HT-29 (cell line): Measurements from ENCODE around the gene SCYGR4. TPM values are rescaled to one million over a fixed set of nuclear protein-coding genes. Genes with fewer than 3 reads are reported as not detected.
"Not testable (repeated sequence)": the region's sequence is repeated elsewhere in the genome, so short reads cannot be mapped to it uniquely, and the experiment has no call there.

Source experiments
- DNase-seq: peaks from one replicate; pipeline ENCODE4 v3.0.0-alpha.2; 2015; ENCODE audit warnings: low spot score
- total RNA-seq: library from RNA; depleted of rRNA; stranded (reverse); fragments of >200 nt; shearing (Covaris generic); gene quantifications from 2 replicates; pipeline ENCODE4 v1.2.3, GENCODE V29; 2014; rRNA removed

SCYGR4 gene, protein sequence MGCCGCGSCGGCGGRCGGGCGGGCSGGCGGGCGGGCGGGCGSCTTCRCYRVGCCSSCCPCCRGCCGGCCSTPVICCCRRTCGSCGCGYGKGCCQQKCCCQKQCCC
- total RNA-seq = not detected in 2 replicates

DNA sequence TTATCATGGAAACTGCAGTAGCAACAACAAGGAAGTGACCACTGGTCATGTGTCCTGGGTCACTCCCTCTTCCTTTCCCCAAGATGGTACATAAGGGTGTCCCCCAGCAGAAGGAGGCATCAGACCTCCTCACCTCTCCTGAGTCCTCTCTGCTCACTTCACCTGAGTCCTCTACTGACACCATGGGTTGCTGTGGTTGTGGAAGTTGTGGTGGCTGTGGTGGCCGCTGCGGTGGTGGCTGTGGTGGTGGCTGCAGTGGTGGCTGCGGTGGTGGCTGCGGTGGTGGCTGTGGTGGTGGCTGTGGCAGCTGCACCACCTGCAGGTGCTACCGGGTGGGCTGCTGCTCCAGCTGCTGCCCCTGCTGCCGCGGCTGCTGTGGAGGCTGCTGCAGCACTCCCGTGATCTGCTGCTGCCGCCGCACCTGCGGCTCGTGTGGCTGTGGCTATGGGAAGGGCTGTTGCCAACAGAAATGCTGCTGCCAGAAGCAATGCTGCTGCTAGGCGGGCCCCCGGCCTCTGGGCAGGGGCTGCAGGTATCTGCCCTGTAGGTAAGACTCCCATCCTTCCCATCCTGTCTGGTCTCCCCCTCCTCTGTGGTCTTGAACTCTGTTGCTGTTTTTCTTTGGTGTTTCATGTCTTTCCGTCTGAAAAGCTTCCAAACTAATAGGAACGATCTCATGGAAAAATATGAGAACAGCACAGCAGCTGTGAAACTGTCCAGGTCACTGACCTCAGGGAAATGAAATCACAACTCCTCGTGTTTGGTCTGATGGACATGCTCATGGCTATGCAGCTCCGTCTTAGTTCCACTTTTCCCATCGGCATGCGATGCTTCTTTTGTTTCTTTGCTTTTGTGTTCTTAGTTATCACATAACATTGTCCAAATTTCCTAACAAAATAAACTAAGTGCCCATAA lies at the start of gene SCYGR4:
Gene SCYGR4 (plus strand): TSS at position 183 of the 915 bp plus-strand sequence. CDS start 0 bp downstream, at position 183.
- DNase-seq = no peak

DNA sequence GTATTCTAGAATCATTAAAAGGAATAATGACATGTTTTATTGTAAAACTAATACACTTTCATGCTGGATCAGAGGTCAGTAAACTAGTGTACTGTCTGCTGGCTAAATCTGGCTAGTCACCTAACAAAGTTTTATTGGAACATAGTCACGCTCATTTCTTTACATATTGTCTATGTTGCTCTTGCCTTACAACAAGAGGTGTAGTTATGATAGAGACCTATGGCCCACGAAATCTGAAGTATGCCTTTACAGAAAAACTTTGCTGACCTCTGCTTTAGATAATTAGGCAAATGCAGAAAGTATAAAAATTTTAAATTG lies 48.5 kb upstream of the SCYGR4 start:
- DNase-seq = no peak

DNA sequence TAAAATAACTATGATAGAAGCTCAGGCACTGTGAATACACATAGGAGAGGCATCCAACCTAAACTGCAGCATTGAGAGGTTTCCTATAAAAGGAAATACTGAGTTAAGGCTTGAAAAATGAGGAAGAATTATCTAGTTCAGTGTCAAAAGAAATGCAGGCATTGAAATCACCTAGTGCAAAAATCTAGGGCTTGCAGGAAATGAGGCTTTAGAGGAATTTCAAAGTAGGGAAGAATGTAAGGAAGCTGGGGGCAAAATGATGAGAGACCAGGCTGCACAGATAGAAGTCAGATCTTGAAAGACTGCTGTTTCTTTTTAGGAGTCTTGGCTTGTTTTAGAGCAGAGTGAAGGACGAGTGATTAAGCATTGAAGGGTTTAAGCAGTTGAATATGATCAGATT lies 46.7 kb upstream of the SCYGR4 start:
- no peak for DNase-seq

DNA sequence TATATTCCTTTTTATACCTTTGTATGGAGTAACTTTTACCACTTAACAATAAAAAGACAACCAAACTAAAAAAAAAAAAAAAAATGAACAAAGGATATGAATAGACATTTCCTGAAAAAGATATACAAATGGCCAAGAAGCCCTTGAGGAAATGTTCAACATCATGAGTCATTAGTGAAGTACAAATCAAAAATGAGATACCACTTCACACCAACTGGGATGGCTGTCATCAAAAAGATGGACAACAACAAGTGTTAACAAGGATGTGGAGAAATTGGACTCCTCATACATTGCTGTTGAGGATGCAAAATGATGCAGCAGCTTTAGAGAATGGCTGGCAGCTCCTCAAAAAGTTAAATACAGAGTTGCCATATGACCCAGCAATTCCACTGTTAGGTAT lies 41.2 kb upstream of the SCYGR4 start:
- DNase-seq = no peak

DNA sequence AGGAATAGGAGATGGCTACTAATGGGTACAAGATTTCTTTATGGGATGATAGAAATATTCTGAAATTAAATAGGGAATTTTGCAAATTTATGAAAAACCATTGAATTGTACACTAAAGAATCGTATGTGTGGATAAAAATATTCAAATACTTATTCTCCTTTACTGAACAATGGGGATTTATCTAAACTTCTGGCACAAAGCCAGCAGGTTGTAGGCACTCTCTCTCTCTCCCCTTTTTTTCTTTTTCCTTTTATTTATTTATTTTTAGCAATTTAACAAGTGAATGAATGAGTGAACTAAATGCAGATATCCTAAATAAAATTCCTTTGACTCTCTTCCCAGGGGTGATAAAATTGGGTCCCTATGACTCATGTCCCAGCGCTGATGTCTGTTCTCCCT lies 40.5 kb upstream of the SCYGR4 start:
- no peak for DNase-seq

DNA sequence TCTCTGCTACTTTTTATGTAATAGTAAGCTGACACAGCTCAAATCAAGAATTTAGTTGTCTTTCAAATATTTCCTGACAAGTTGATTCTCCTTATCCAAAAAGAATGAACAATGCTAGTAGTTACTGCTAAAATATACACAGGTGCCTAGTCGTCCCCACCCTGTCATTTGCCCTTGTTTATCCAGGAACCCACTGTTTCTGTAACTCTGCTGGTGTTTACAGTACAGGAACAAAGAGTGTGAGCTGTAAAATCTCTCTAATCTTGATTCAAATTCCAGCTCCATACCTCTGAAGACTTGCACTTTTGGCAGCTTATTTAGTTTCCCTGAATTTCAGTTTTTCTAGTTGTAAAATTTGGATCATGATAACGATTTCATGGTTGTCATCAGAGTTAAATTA lies 39.7 kb upstream of the SCYGR4 start:
- no peak for DNase-seq

DNA sequence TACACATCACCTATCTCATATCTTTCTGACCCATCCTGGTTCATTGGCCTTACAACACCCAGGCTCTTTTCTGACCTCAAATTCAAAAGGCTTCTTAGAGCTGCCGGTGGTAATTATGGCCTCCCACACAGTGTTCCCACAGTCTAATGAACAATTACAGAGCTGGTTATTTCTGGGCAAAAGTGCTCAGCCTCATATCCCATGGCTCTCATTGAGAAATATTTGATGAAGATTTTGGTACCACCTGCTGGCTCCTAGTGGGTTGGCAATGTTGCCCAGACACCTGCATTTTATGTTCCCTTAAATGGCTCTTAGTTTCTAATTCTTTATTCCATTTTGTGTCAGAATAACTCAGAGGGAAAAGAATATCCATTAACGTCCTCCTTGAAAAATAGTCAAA lies 38.7 kb upstream of the SCYGR4 start:
- DNase-seq = peak; percentile 30

DNA sequence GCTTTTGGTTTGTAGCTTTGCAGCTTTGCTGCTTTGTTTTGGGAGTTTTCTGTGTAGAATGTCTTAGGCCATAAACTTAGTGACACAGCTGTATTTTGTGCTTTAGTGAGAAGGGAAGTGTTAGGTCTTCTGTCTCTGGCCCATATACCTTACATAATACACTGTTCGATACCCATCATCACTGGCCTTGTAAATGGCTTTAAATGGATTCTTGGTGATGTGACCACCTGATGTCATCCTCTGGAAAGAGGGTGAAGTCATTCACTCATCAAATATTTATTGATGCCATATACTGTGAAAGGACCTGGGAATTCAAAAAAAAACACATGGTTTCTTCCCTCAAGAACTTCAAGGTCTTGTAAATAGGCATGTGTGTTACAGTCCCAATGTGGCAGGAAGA lies 37.5 kb upstream of the SCYGR4 start:
- DNase-seq = no peak

DNA sequence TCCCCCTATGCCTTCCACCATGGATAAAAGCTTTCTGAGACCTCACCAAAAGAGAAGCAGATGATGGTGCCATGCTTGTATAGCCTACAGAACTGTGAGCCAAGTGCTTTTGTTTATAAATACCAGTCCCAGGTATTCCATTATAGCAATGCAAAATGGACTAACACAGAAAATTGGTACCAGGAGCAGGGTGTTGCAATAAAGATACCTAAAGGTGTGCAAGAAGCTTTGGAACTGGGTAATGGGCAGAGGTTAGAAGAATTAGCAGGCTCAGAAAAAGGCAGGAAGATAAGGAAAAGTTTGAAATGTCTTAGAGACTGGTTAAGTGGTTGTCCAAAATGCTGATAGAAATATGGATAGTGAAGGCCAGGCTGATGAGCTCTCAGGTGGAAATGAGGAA lies 34.9 kb upstream of the SCYGR4 start:
- DNase-seq = no peak

DNA sequence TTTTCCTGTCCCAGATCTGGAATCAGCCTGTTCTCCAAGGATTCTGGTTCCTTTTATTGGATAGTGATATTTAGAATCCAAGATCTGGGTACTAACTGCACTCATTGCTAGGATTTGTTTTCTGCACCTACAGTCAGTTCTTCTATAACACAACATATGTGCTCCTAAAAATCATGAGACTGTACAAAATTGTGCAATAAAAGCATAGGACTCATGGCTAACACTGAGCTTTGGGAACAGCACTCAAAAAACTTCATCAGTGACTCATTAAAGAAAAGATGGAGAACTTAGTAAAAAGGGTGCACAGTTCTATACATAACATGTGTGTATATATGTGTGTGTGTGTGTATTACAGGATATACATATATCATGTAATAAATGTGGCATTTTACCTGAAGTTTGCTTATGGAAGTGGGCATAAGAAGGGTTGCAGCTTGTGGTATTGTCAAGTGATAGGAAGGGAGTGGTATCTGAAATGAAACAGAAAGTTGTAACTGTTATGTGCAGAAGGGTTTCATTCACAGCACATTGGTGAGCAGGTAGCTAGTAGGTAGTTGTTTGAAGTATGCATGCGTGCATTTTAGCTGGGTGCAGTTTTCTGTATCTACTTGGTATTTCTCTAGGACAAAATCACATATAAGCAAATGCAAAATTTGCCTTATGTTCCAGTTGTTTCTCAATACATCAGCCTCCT lies 24.5 kb upstream of the SCYGR4 start:
- DNase-seq = no peak

DNA sequence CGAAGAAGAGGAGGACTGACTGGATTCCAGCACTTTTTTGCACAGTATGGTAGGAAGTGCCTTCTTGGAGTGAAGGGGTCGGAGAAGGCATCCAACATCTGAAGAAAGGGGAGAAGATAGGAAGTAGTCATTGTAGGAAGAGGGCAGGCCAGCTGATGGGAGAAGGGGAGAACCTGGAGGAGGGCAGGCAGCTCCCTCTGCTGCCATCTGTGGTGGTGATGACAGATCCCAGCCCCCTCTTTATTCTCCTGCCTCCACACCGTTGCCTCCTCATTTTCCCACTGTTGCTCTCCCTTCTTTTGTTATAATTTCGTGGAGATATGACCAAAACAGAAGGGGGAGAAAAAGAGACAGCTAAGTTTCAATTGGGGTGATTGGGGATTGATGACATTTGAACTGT lies 21.5 kb upstream of the SCYGR4 start:
- DNase-seq = no peak

DNA sequence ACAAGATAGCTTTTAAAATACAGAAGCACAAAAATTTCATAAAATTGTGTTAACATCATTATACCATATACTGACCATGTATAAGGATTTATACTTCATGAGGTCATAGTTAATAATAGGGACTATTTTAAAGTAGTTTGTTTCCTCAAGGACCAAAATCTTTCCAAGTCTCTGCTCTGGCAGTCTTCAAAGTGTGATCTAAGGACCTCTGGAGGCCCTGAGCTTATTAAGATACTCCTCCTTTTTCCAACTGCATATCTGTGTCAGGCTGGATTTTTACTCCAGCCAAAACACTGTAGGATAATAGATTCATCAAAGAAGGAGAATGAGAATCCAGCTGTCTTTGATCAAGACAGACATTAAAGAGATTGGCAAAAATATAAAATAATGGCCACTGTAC lies 20.3 kb upstream of the SCYGR4 start:
- DNase-seq = no peak

DNA sequence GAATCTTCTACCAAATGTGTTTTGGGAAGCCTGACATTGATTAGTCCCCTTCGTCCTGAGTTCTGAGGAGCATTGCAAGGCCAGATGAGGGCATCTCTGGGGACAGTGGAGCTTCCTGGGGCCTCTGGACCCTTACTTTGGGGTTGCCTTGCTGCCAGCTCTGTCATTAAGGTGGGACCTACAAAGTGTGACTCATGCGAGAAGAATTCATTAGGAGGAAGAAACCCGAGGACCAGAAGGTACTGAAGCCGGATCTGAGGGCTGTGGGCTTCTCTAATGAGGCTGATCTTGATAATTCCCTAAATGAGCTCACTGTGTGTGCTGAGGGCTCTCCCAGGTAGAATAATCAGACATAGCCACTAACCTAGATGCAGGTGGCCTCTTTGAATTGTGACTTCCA lies 19.3 kb upstream of the SCYGR4 start:
- no peak for DNase-seq

DNA sequence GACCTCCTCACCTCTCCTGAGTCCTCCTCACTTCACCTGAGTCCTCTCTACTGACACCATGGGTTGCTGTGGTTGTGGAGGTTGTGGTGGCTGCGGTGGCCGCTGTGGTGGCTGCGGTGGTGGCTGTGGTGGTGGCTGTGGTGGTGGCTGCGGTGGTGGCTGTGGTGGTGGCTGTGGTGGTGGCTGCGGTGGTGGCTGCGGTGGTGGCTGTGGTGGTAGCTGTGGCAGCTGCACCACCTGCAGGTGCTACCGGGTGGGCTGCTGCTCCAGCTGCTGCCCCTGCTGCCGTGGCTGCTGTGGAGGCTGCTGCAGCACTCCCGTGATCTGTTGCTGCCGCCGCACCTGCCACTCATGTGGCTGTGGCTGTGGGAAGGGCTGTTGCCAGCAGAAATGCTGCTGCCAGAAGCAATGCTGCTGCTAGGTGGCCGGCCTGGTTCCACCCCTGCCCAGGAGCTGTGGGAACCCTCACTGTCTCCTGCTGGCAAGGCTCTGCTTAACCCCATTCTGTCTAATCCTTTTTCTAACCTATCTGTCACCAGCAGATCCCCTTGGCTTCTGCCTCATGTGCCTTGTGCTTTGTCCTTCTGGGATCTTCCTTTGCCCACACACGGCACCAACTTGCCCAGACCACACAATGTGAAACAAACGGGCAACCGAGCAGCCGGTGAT lies 18.3 kb upstream of the SCYGR4 start, which contains the start of gene SCYGR2:
Gene SCYGR2 (plus strand): TSS at position 59 of the 669 bp plus-strand sequence. CDS start 0 bp downstream, at position 59.
- not testable (repeated sequence) for DNase-seq

DNA sequence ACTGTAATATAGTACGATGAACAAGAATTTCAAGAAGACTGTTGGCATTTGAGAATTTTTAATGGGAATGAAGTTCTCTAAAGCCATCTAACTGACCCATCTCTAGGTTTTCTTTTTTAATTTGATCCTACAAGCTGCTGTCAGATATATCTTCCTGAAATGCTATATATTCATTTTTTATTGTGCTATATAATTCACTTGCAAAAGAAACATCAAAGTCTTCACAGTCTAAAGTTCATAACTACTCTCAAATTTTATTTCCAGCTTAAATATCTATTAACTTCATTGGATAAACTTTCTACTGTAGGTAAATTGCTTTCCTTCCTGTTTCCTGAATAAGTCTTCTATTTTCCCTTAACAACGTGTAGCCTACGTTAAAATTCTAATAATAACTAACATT lies 14.9 kb upstream of the SCYGR4 start:
- DNase-seq = no peak

DNA sequence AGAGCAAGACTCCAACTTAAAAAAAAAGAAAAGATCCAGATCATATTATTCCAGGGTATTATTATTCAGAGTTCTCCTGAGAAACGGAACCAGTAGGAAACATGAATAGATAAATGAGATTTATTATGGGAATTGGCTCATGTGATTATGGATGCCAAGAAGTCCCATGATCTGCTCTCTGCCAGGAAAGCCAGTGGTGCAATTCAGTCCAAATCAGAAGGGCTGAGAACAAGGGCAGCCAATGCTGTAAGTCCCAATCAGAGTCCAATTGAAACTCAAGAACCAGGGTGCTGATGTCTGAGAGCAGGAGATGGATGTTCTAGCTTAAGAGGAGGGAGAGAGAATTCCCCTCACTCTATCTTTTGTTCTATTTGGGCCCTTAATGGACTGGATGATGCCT lies 10.8 kb upstream of the SCYGR4 start:
- no peak for DNase-seq

DNA sequence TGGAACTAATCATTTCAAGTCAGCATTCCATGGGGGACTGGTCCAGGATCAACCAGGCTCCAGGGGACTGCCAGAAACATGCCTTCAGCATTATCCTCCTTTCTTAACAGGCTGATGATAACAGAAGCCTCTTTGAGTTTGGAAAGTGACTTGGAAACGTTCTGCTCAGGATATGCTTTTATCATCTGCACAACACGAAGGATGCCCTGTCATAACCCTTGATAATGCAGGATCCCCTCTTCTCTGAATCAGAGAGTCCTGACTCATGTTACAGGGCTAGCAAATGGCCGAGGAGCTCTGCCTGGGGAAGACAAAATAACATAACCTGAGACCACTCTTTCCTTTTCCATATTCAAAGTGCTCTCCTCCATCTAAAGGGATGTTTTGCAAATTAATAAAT lies 9.4 kb upstream of the SCYGR4 start:
- DNase-seq = no peak

DNA sequence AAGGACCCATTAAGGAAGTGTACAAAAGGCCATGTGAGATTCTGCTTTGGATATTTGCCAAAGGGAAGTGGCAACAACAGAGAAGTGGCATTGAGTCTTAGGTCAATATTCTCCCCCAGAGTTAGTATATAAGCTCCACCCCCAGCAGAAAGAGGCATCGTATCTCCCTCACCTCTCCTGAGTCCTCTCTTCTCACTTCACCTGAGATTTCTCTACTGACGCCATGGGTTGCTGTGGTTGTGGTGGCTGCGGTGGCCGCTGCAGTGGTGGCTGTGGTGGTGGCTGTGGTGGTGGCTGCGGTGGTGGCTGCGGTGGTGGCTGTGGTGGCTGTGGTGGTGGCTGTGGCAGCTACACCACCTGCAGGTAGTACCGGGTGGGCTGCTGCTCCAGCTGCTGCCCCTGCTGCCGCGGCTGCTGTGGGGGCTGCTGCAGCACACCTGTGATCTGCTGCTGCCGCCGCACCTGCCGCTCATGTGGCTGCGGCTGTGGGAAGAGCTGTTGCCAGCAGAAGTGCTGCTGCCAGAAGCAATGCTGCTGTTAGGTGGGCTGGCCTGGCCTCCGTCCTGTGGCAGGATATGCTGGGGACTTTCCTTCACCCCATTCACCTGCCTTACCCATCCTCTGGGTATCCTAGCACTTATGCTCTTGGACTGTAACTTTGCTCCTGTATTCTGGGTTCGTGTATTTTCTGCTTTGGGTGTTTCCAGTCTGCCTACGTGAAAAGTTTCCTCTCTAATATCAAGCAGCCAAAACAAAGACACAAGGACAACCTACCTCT lies 8.5 kb upstream of the SCYGR4 start:
- DNase-seq = no peak

DNA sequence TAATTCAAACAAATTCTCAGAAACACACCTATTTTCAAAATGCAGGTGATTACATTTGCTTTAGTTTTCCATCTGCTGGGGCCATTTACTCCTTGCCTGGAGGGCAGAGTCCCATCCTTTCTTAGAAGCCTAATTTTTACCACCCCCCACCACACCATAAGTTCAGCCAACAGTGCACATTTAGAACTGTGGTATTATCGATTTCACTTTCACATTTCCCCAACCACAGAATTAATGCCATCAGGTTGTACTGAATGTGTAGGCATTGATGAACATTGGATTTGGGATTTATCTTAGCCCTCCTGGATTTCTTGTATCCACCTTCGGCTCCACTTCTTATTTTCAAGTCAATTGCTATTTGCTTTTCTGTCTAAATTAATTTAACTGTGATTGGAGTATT lies 7.2 kb upstream of the SCYGR4 start:
- DNase-seq = no peak

DNA sequence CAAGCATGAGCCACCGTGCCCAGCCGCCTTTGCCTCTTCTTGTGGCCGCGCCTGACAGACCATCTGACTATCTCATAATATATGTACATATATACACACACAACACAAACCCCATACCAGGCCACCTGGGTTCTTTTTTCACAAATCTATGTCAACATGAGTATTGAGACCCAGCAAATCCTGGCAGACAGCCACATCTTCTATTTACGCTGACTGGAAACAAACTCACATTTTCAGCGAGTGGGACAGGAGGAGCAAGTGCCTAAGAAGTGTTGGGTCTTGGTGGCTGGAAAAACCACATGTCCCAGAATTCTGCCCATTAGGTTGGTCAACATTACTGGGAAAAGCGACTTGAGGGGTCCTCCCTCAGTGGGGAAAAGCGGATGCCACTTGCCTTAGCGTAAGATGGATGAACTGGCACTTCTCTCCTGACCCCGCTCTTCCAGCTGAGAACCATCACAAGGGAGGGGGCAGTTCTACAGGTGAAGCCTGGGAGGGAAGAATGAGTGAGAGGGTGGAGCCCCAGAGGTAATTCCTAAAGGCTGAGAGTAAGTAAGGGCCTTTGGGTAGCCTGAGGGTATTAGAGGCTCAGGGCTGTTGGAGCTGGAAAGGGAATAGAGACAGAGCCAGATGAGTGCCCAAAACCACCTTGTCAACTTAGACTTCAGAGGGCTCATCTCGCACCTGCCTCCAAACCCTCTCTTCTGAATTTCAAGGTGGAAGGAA lies 4.6 kb upstream of the SCYGR4 start:
- no peak for DNase-seq

DNA sequence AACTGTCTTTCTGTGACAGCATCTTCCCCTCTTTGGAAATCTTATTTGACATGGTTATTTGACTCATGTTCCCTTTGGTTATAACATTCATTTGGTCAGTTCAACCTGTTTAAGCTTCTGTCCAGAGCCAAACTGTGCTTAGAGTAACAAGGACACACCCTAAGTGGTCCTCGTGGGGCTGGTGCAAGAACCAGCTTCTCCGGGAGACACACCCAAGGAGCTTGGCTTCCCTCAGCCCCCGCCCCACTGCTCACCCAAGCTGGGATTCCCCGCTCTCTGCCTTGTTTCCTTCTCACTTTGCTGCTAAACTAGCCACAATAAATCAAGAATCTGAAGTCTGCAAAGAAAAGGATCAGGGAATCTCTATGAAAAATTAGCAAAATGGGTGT lies 4.0 kb upstream of the SCYGR4 start:
- no peak for DNase-seq
